Progenitor cell of endocrine pancreas (in vitro differentiated cells): Measurements from ENCODE around the gene SETD1A. TPM values are rescaled to one million over a fixed set of nuclear protein-coding genes. Genes with fewer than 3 reads are reported as not detected.

Source experiments
- DNase-seq: peaks from one replicate; pipeline ENCODE4 v3.0.0; 2021; ENCODE audit warnings: low spot score; ENCODE audit not compliant: unreplicated experiment
- H3K27ac Mint-ChIP-seq: 2 replicates; pipeline ENCODE4 v1.8.0; 2021; ENCODE audit warnings: mild to moderate bottlenecking, moderate library complexity, mixed read lengths
- H3K27me3 Mint-ChIP-seq: 2 replicates; pipeline ENCODE4 v1.8.0; 2021; ENCODE audit warnings: mixed read lengths
- H3K36me3 Mint-ChIP-seq: 2 replicates; pipeline ENCODE4 v1.8.0; 2022; ENCODE audit warnings: mixed read lengths; ENCODE audit not compliant: insufficient read depth
- H3K4me1 Mint-ChIP-seq: 2 replicates; pipeline ENCODE4 v1.8.0; 2021; ENCODE audit warnings: low read depth, mixed read lengths
- H3K4me3 Mint-ChIP-seq: 2 replicates; pipeline ENCODE4 v1.8.0; 2021; ENCODE audit warnings: low read depth, mild to moderate bottlenecking, moderate library complexity, mixed read lengths
- H3K9me3 Mint-ChIP-seq: 2 replicates; pipeline ENCODE4 v1.8.0; 2021; ENCODE audit warnings: low read depth, mixed read lengths
- CTCF ChIP-seq: fragments of 200-600 bp; sonication (generic); IDR thresholded peaks from one replicate; pipeline ENCODE4 v1.5.0; 2021; ENCODE audit warnings: antibody characterized with exemption, mild to moderate bottlenecking; ENCODE audit not compliant: unreplicated experiment
- long read RNA-seq: library from polyadenylated mRNA; unstranded; transcript quantifications from one replicate; pipeline ENCODE4 v2.0.0, GENCODE V29; 2020
- total RNA-seq: library from RNA; stranded (reverse); gene quantifications from 2 replicates; pipeline ENCODE4 v1.2.1, GENCODE V29; 2021

The SETD1A gene
- 25.4 and 27.7 TPM in 2 replicates for total RNA-seq
- long read RNA-seq: 0 reads

GRCh38 chr16:30957456-30958174, at the start of gene SETD1A:
SETD1A (plus strand) TSS chr16:30957754; CDS start chr16:30958732, 978 bp downstream.
- peaks cover 12% of the 10 kb centered on the region for H3K36me3 Mint-ChIP-seq
- peak; percentile 91 for DNase-seq
- no peaks in the 10 kb centered on the region for H3K9me3 Mint-ChIP-seq
- peak within 1 kb of the TSS; percentile 95 for H3K4me3 Mint-ChIP-seq
- peak within 1 kb of the TSS; percentile 100 for H3K27ac Mint-ChIP-seq
- no peak for TF ChIP-seq CTCF
- H3K4me1 Mint-ChIP-seq: peaks cover 9% of the 10 kb centered on the region
- no peaks in the 10 kb centered on the region for H3K27me3 Mint-ChIP-seq

- no peak for DNase-seq
- no peaks in the 10 kb centered on the region for H3K36me3 Mint-ChIP-seq
- TF ChIP-seq CTCF: no peak
- no peaks in the 10 kb centered on the region for H3K4me1 Mint-ChIP-seq
- no peaks in the 10 kb centered on the region for H3K27me3 Mint-ChIP-seq
- no peak overlapping the region for H3K4me3 Mint-ChIP-seq
- H3K9me3 Mint-ChIP-seq: no peaks in the 10 kb centered on the region
- H3K27ac Mint-ChIP-seq: no peak overlapping the region
Observed at GRCh38 chr16:30910427-30911029, 47.0 kb upstream of the SETD1A start.

GRCh38 chr16:30912794-30913412, 44.7 kb upstream of the SETD1A start:
- no peak for DNase-seq

GRCh38 chr16:30914830-30915229, 42.7 kb upstream of the SETD1A start:
- Mint-ChIP-seq H3K27me3 (no peaks in the 10 kb centered on the region), H3K4me1 (no peaks in the 10 kb centered on the region), H3K36me3 (no peaks in the 10 kb centered on the region), H3K9me3 (no peaks in the 10 kb centered on the region), H3K4me3 (no peak overlapping the region), H3K27ac (no peak overlapping the region)
- DNase-seq: no peak
- TF ChIP-seq CTCF: no peak

More at GRCh38 chr16:30912794-30913412, 44.7 kb upstream of the SETD1A start:
- no peaks in the 10 kb centered on the region for H3K27me3 Mint-ChIP-seq
- H3K36me3 Mint-ChIP-seq: no peaks in the 10 kb centered on the region
- H3K27ac Mint-ChIP-seq: peak overlapping the region; percentile 39
- H3K4me3 Mint-ChIP-seq: no peak overlapping the region
- TF ChIP-seq CTCF: no peak
- no peaks in the 10 kb centered on the region for H3K9me3 Mint-ChIP-seq
- no peaks in the 10 kb centered on the region for H3K4me1 Mint-ChIP-seq

- H3K27ac Mint-ChIP-seq: no peak overlapping the region
- H3K36me3 Mint-ChIP-seq: no peaks in the 10 kb centered on the region
- DNase-seq: no peak
- no peak for TF ChIP-seq CTCF
- H3K4me3 Mint-ChIP-seq: no peak overlapping the region
- no peaks in the 10 kb centered on the region for H3K9me3 Mint-ChIP-seq
- no peaks in the 10 kb centered on the region for H3K27me3 Mint-ChIP-seq
- no peaks in the 10 kb centered on the region for H3K4me1 Mint-ChIP-seq
Observed at GRCh38 chr16:30918614-30919013, 38.9 kb upstream of the SETD1A start.
